HepG2 (cell line): ENCODE results near the gene SUPT4H1. TPM values are rescaled to one million over a fixed set of nuclear protein-coding genes. Genes with fewer than 3 reads are reported as not detected.
A peak's percentile ranks its signal among the peaks of the same experiment; 100 is the strongest.

Experiments
- AGO2 ChIP-seq: fragments of 200-400 bp; formaldehyde crosslinking; optimal IDR thresholded peaks from 2 replicates; pipeline ENCODE3; 2017; ENCODE audit warnings: mild to moderate bottlenecking, low read depth, low read length, moderate library complexity
- HMG20B ChIP-seq: conservative IDR thresholded peaks from 2 replicates; pipeline ENCODE4 v1.6.1; 2016; ENCODE audit warnings: missing genetic modification reagents, missing compliant biosample characterization
- SUZ12 ChIP-seq: fragments of 150-350 bp; IDR thresholded peaks from 2 replicates; pipeline ENCODE4 v1.6.1; 2014; ENCODE audit warnings: low read depth, low read length
- ZC3H13 ChIP-seq: sonication (generic); formaldehyde crosslinking; IDR thresholded peaks from 2 replicates; pipeline ENCODE4 v1.8.1; 2023; ENCODE audit warnings: mild to moderate bottlenecking, missing genetic modification reagents, moderate library complexity
- ZFYVE20 ChIP-seq: sonication (generic); formaldehyde crosslinking; IDR thresholded peaks from 2 replicates; pipeline ENCODE4 v1.8.0; 2023; ENCODE audit warnings: low read depth, mild to moderate bottlenecking, moderate library complexity, missing genetic modification reagents, borderline replicate concordance
- ZIK1 ChIP-seq: sonication (generic); formaldehyde crosslinking; IDR thresholded peaks from 2 replicates; pipeline ENCODE4 v1.5.0; 2020; ENCODE audit warnings: mild to moderate bottlenecking, low read depth, missing genetic modification reagents, borderline replicate concordance
- ZNF121 ChIP-seq: sonication (generic); formaldehyde crosslinking; IDR thresholded peaks from 2 replicates; pipeline ENCODE4 v1.5.0; 2020; ENCODE audit warnings: mild to moderate bottlenecking, missing genetic modification reagents
- ZNF136 ChIP-seq: sonication (generic); formaldehyde crosslinking; IDR thresholded peaks from 2 replicates; pipeline ENCODE4 v1.8.1; 2022; ENCODE audit warnings: low read depth, mild to moderate bottlenecking, moderate library complexity, missing genetic modification reagents
- ZNF260 ChIP-seq: sonication (generic); formaldehyde crosslinking; IDR thresholded peaks from 2 replicates; pipeline ENCODE4 v1.4.0; 2020; ENCODE audit warnings: missing genetic modification reagents, low read depth, mild to moderate bottlenecking, borderline replicate concordance
- ZNF382 ChIP-seq: sonication (generic); formaldehyde crosslinking; IDR thresholded peaks from 2 replicates; pipeline ENCODE4 v1.5.0; 2020; ENCODE audit warnings: missing genetic modification reagents, mild to moderate bottlenecking, borderline replicate concordance
- ZNF709 ChIP-seq: sonication (generic); formaldehyde crosslinking; IDR thresholded peaks from 2 replicates; pipeline ENCODE4 v1.5.0; 2020; ENCODE audit warnings: mild to moderate bottlenecking, missing genetic modification reagents
- ZNF781 ChIP-seq: sonication (generic); formaldehyde crosslinking; IDR thresholded peaks from 2 replicates; pipeline ENCODE4 v1.5.1; 2020; ENCODE audit warnings: borderline replicate concordance, mild to moderate bottlenecking, missing genetic modification reagents; ENCODE audit errors: not compliant biosample characterization
- polyA plus RNA-seq, 8 experiments: library from polyadenylated mRNA; depleted of rRNA in 3 of 8; stranded (reverse) in 7 of 8; unstranded in 1 of 8; fragments of >200 nt; fragmentation: Illumina TruSeq in 4 of 8; extraction: Trizol in 4 of 8; gene quantifications; 2 replicates each; pipeline versions ENCODE4 v1.2.1 to v1.2.3, GENCODE V29; 2011 to 2016; ENCODE audit warnings: low read depth in 4 of 8, missing spikeins in 1 of 8, mixed read lengths in 1 of 8; ENCODE audit not compliant: insufficient read depth in 1 of 8
- total RNA-seq, 5 experiments: library from RNA; depleted of rRNA; stranded (reverse); fragments of >200 nt; fragmentation: Illumina TruSeq; extraction: Trizol; gene quantifications; 2 replicates each; pipeline ENCODE4 v1.2.3, GENCODE V29; 2016; ENCODE audit warnings: low read depth in 1 of 5
- TF ChIP-seq, protein P1 (sequence below): IDR thresholded peaks from 2 replicates; pipeline ENCODE4 v1.6.1; 2016; ENCODE audit warnings: missing compliant biosample characterization, missing genetic modification reagents, borderline replicate concordance
- TF ChIP-seq, protein P2 (sequence below): sonication (generic); formaldehyde crosslinking; conservative IDR thresholded peaks from 2 replicates; pipeline ENCODE4 v1.4.0; 2020; ENCODE audit warnings: mild to moderate bottlenecking, missing genetic modification reagents, moderate library complexity
- TF ChIP-seq, protein P3 (sequence below): sonication (generic); formaldehyde crosslinking; IDR thresholded peaks from 2 replicates; pipeline ENCODE4 v1.5.0; 2020; ENCODE audit warnings: mild to moderate bottlenecking, missing genetic modification reagents
- TF ChIP-seq, protein P4 (sequence below): sonication (generic); formaldehyde crosslinking; IDR thresholded peaks from 2 replicates; pipeline ENCODE4 v1.5.0; 2020; ENCODE audit warnings: mild to moderate bottlenecking, missing genetic modification reagents, borderline replicate concordance
- TF ChIP-seq, protein P5 (sequence below): sonication (generic); formaldehyde crosslinking; IDR thresholded peaks from 2 replicates; pipeline ENCODE4 v1.8.0; 2022; ENCODE audit warnings: missing genetic modification reagents, mild to moderate bottlenecking, borderline replicate concordance

The SUPT4H1 gene
- total and polyA plus RNA-seq, 2 of the 13 experiments (the other 11 are each of a cell fraction or from before 2014, with no cell fraction given), result 155 to 244 TPM

DNA sequence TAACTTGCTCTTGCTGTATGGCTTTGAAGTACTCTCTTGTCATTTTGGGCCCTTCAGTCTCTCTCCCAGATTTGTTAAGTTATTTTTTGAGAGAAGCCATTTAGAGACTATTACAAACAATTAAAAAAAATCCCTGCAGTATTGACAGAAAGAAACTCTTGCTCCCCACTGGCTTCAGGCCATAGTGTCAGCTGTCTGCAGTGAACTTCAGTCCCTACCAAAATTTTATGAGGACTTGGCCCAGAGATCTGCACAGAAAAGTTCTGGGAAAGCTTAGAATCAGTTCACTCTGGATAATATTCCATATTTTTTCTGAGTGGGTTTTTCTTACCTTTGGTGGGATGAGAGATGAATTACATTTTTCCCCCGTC lies 30.9 kb upstream of the SUPT4H1 start (continued):
- TF ChIP-seq, protein P1, sequence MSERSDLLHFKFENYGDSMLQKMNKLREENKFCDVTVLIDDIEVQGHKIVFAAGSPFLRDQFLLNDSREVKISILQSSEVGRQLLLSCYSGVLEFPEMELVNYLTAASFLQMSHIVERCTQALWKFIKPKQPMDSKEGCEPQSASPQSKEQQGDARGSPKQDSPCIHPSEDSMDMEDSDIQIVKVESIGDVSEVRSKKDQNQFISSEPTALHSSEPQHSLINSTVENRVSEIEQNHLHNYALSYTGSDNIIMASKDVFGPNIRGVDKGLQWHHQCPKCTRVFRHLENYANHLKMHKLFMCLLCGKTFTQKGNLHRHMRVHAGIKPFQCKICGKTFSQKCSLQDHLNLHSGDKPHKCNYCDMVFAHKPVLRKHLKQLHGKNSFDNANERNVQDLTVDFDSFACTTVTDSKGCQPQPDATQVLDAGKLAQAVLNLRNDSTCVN (CRISPR knock-in tag), result 0 out of 2 replicates have a peak, but pooled peaks have one; percentile 4
- TF ChIP-seq AGO2 (peak; percentile 48), ZNF382 (CRISPR knock-in tag) (no peak), HMG20B (CRISPR knock-in tag) (no peak), SUZ12 (no peak), ZC3H13 (peak; percentile 56; the same call in 1 of the 2 replicates), ZFYVE20 (CRISPR knock-in tag) (no peak), ZNF781 (CRISPR knock-in tag) (no peak), ZIK1 (no peak), ZNF709 (CRISPR knock-in tag) (no peak), ZNF136 (no peak), ZNF260 (CRISPR knock-in tag) (no peak), ZNF121 (CRISPR knock-in tag) (no peak)
- TF ChIP-seq, protein P2, sequence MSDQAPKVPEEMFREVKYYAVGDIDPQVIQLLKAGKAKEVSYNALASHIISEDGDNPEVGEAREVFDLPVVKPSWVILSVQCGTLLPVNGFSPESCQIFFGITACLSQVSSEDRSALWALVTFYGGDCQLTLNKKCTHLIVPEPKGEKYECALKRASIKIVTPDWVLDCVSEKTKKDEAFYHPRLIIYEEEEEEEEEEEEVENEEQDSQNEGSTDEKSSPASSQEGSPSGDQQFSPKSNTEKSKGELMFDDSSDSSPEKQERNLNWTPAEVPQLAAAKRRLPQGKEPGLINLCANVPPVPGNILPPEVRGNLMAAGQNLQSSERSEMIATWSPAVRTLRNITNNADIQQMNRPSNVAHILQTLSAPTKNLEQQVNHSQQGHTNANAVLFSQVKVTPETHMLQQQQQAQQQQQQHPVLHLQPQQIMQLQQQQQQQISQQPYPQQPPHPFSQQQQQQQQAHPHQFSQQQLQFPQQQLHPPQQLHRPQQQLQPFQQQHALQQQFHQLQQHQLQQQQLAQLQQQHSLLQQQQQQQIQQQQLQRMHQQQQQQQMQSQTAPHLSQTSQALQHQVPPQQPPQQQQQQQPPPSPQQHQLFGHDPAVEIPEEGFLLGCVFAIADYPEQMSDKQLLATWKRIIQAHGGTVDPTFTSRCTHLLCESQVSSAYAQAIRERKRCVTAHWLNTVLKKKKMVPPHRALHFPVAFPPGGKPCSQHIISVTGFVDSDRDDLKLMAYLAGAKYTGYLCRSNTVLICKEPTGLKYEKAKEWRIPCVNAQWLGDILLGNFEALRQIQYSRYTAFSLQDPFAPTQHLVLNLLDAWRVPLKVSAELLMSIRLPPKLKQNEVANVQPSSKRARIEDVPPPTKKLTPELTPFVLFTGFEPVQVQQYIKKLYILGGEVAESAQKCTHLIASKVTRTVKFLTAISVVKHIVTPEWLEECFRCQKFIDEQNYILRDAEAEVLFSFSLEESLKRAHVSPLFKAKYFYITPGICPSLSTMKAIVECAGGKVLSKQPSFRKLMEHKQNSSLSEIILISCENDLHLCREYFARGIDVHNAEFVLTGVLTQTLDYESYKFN (CRISPR knock-in tag), result peak; percentile 25; the same call in 1 of the 2 replicates
- TF ChIP-seq, protein P3, sequence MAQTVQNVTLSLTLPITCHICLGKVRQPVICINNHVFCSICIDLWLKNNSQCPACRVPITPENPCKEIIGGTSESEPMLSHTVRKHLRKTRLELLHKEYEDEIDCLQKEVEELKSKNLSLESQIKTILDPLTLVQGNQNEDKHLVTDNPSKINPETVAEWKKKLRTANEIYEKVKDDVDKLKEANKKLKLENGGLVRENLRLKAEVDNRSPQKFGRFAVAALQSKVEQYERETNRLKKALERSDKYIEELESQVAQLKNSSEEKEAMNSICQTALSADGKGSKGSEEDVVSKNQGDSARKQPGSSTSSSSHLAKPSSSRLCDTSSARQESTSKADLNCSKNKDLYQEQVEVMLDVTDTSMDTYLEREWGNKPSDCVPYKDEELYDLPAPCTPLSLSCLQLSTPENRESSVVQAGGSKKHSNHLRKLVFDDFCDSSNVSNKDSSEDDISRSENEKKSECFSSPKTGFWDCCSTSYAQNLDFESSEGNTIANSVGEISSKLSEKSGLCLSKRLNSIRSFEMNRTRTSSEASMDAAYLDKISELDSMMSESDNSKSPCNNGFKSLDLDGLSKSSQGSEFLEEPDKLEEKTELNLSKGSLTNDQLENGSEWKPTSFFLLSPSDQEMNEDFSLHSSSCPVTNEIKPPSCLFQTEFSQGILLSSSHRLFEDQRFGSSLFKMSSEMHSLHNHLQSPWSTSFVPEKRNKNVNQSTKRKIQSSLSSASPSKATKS (CRISPR knock-in tag), result no peak
- TF ChIP-seq, protein P4, sequence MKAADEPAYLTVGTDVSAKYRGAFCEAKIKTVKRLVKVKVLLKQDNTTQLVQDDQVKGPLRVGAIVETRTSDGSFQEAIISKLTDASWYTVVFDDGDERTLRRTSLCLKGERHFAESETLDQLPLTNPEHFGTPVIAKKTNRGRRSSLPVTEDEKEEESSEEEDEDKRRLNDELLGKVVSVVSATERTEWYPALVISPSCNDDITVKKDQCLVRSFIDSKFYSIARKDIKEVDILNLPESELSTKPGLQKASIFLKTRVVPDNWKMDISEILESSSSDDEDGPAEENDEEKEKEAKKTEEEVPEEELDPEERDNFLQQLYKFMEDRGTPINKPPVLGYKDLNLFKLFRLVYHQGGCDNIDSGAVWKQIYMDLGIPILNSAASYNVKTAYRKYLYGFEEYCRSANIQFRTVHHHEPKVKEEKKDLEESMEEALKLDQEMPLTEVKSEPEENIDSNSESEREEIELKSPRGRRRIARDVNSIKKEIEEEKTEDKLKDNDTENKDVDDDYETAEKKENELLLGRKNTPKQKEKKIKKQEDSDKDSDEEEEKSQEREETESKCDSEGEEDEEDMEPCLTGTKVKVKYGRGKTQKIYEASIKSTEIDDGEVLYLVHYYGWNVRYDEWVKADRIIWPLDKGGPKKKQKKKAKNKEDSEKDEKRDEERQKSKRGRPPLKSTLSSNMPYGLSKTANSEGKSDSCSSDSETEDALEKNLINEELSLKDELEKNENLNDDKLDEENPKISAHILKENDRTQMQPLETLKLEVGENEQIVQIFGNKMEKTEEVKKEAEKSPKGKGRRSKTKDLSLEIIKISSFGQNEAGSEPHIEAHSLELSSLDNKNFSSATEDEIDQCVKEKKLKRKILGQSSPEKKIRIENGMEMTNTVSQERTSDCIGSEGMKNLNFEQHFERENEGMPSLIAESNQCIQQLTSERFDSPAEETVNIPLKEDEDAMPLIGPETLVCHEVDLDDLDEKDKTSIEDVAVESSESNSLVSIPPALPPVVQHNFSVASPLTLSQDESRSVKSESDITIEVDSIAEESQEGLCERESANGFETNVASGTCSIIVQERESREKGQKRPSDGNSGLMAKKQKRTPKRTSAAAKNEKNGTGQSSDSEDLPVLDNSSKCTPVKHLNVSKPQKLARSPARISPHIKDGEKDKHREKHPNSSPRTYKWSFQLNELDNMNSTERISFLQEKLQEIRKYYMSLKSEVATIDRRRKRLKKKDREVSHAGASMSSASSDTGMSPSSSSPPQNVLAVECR (CRISPR knock-in tag), result no peak
- TF ChIP-seq, protein P5, sequence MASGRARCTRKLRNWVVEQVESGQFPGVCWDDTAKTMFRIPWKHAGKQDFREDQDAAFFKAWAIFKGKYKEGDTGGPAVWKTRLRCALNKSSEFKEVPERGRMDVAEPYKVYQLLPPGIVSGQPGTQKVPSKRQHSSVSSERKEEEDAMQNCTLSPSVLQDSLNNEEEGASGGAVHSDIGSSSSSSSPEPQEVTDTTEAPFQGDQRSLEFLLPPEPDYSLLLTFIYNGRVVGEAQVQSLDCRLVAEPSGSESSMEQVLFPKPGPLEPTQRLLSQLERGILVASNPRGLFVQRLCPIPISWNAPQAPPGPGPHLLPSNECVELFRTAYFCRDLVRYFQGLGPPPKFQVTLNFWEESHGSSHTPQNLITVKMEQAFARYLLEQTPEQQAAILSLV (CRISPR knock-in tag), result no peak
